ENCODE data around the gene CMAS.

- TF ChIP-seq E2F5 (CRISPR knock-in tag; IDR thresholded peaks at IDR 0.05) (no peak), ZNF416 (CRISPR knock-in tag; IDR thresholded peaks at IDR 0.05) (no peak), GABPB1 (CRISPR knock-in tag; IDR thresholded peaks at IDR 0.05) (no peak), MAX (CRISPR knock-in tag; IDR thresholded peaks at IDR 0.05) (no peak), CTCF (IDR thresholded peaks at IDR 0.05) (no peak), USF2 (CRISPR knock-in tag; IDR thresholded peaks at IDR 0.05) (no peak), CREM (CRISPR knock-in tag; IDR thresholded peaks at IDR 0.05) (no peak), AFF4 (CRISPR knock-in tag; IDR thresholded peaks at IDR 0.05; ENCODE audit: borderline replicate concordance) (no peak)
Observed at GRCh38 chr12:22038734-22039133, 7.3 kb upstream of the CMAS start.

Data from WTC11 (cell line).